GM23338 (cell line): ENCODE measurements around the gene EPHA8. TPM values are rescaled to one million over a fixed set of nuclear protein-coding genes. Genes with fewer than 3 reads are reported as not detected.

Experiments
- ATAC-seq: fragments of 200-7000 bp; cut with Tn5 transposase; 3 replicates; pipeline ENCODE4 v1.9.1; 2020
- DNase-seq: peaks from one replicate; pipeline ENCODE4 v3.0.0-alpha.2; 2015; ENCODE audit warnings: low spot score
- H2AFZ ChIP-seq: fragments of 200-600 bp; sonication (generic); 2 replicates; pipeline ENCODE4 v1.8.0; 2016; ENCODE audit warnings: antibody characterized with exemption, mild to moderate bottlenecking, moderate library complexity
- H3F3A ChIP-seq: fragments of 200-600 bp; sonication (generic); replicated peaks from 2 replicates; pipeline ENCODE4 v1.8.0; 2017; ENCODE audit warnings: antibody characterized with exemption, mixed run types, low read depth
- H3K27ac ChIP-seq: fragments of 200-600 bp; sonication (generic); 2 replicates; pipeline ENCODE4 v1.6.1; 2016; ENCODE audit warnings: low read depth
- H3K27me3 ChIP-seq: fragments of 200-600 bp; sonication (generic); 2 replicates; pipeline ENCODE4 v1.8.0; 2016; ENCODE audit warnings: mild to moderate bottlenecking, mixed run types, moderate library complexity; ENCODE audit not compliant: insufficient read depth
- H3K36me3 ChIP-seq: fragments of 200-600 bp; sonication (generic); 2 replicates; pipeline ENCODE4 v1.8.0; 2016; ENCODE audit warnings: mild to moderate bottlenecking; ENCODE audit not compliant: insufficient read depth
- H3K4me1 ChIP-seq: fragments of 200-600 bp; sonication (generic); 2 replicates; pipeline ENCODE4 v1.8.0; 2016; ENCODE audit warnings: mild to moderate bottlenecking, moderate library complexity; ENCODE audit not compliant: insufficient read depth
- H3K4me2 ChIP-seq: fragments of 200-600 bp; sonication (generic); 2 replicates; pipeline ENCODE4 v1.7.1; 2017; ENCODE audit warnings: mixed run types
- H3K4me3 ChIP-seq: fragments of 200-600 bp; sonication (generic); 2 replicates; pipeline ENCODE4 v1.6.1; 2016; ENCODE audit warnings: mixed run types
- H3K79me2 ChIP-seq: fragments of 200-600 bp; sonication (generic); replicated peaks from 2 replicates; pipeline ENCODE4 v1.8.0; 2017; ENCODE audit warnings: mild to moderate bottlenecking; ENCODE audit not compliant: insufficient read depth
- H3K9me2 ChIP-seq: fragments of 200-600 bp; sonication (generic); 2 replicates; pipeline ENCODE4 v1.8.0; 2017; ENCODE audit not compliant: insufficient read depth
- H4K20me1 ChIP-seq: fragments of 200-600 bp; sonication (generic); replicated peaks from 2 replicates; pipeline ENCODE4 v1.8.0; 2017; ENCODE audit warnings: mild to moderate bottlenecking; ENCODE audit not compliant: insufficient read depth
- H3K27ac Mint-ChIP-seq: 2 replicates; pipeline ENCODE4 v1.8.0; 2020; ENCODE audit warnings: inconsistent platforms, mild to moderate bottlenecking, moderate library complexity, mixed read lengths
- H3K27me3 Mint-ChIP-seq: 3 replicates; pipeline ENCODE4 v1.8.0; 2022; ENCODE audit warnings: low read depth, mild to moderate bottlenecking, moderate library complexity, mixed read lengths, inconsistent platforms; ENCODE audit not compliant: insufficient read depth, poor library complexity
- H3K36me3 Mint-ChIP-seq: 3 replicates; pipeline ENCODE4 v1.8.0; 2021; ENCODE audit warnings: low read depth, mild to moderate bottlenecking, inconsistent platforms, moderate library complexity, mixed read lengths
- H3K4me1 Mint-ChIP-seq: 3 replicates; pipeline ENCODE4 v1.8.0; 2020; ENCODE audit warnings: mild to moderate bottlenecking, inconsistent platforms, mixed read lengths
- H3K4me3 Mint-ChIP-seq: 3 replicates; pipeline ENCODE4 v1.8.0; 2021; ENCODE audit warnings: moderate library complexity, mild to moderate bottlenecking, inconsistent platforms, mixed read lengths
- H3K9me3 Mint-ChIP-seq: 3 replicates; pipeline ENCODE4 v1.8.0; 2020; ENCODE audit warnings: moderate library complexity, mild to moderate bottlenecking, inconsistent platforms, mixed read lengths
- CREB1 ChIP-seq: fragments of 250-450 bp; sonication (Bioruptor Pico); IDR thresholded peaks from 2 replicates; pipeline ENCODE4 v1.5.0; 2020; ENCODE audit warnings: low read depth, mild to moderate bottlenecking, moderate library complexity
- JUNB ChIP-seq: IDR thresholded peaks from one replicate; pipeline ENCODE4 v1.6.1; 2016; ENCODE audit warnings: antibody characterized with exemption; ENCODE audit not compliant: unreplicated experiment
- NANOG ChIP-seq: IDR thresholded peaks from 2 replicates; pipeline ENCODE4 v1.6.1; 2016; ENCODE audit warnings: antibody characterized with exemption, borderline replicate concordance
- POLR2AphosphoS5 ChIP-seq: IDR thresholded peaks from 2 replicates; pipeline ENCODE4 v1.6.1; 2016; ENCODE audit warnings: antibody characterized with exemption, low read depth
- STAT1 ChIP-seq: IDR thresholded peaks from one replicate; pipeline ENCODE4 v1.6.1; 2016; ENCODE audit warnings: antibody characterized with exemption; ENCODE audit not compliant: unreplicated experiment
- ZNF114 ChIP-seq: fragments of 250-450 bp; sonication (Bioruptor Pico); IDR thresholded peaks from 2 replicates; pipeline ENCODE4 v1.5.0; 2020; ENCODE audit warnings: mild to moderate bottlenecking, moderate library complexity
- ZNF462 ChIP-seq: fragments of 250-450 bp; sonication (Bioruptor Pico); IDR thresholded peaks from 2 replicates; pipeline ENCODE4 v1.5.0; 2020; ENCODE audit warnings: mild to moderate bottlenecking, moderate library complexity
- polyA plus RNA-seq: library from polyadenylated mRNA; unstranded; fragments of >200 nt; fragmentation: Nextera tagmentation; extraction: Ambion mirVana; gene quantifications from 2 replicates; pipeline ENCODE4 v1.2.1, GENCODE V29; 2016
- total RNA-seq: library from RNA; depleted of rRNA; stranded (reverse); fragments of >200 nt; shearing (Covaris generic); gene quantifications from 2 replicates; pipeline ENCODE4 v1.2.3, GENCODE V29; 2014
- TF ChIP-seq, protein P1 (sequence below), 2 experiments: fragments of 200-600 bp in 1 of 2; sonication (generic) in 1 of 2; conservative IDR thresholded peaks; 2 replicates each; pipeline versions ENCODE4 v1.5.1 to v1.6.1; 2016 to 2017; ENCODE audit warnings: antibody characterized with exemption in 2 of 2, low read depth in 2 of 2, mild to moderate bottlenecking in 2 of 2, moderate library complexity in 1 of 2

The EPHA8 gene
- total and polyA plus RNA-seq, 2 experiments from 2014 or later: 2.3 to 5.0 TPM

- no peaks in the 10 kb centered on the region for H3F3A ChIP-seq
- no peaks in the 10 kb centered on the region for H3K79me2 ChIP-seq
- no peaks in the 10 kb centered on the region for H4K20me1 ChIP-seq
- H3K36me3 ChIP-seq: no peaks in the 10 kb centered on the region
- Mint-ChIP-seq H3K9me3 (no peaks in the 10 kb centered on the region; the same call in 2 of the 3 replicates), H3K27ac (no peak within 1 kb of the TSS), H3K4me3 (no peak within 1 kb of the TSS), H3K27me3 (peaks cover 7% of the 10 kb centered on the region), H3K4me1 (peaks cover 12% of the 10 kb centered on the region), H3K36me3 (no peaks in the 10 kb centered on the region)
- DNase-seq: no peak
- H3K27ac ChIP-seq: no peak within 1 kb of the TSS
- TF ChIP-seq JUNB: no peak
- no peaks in the 10 kb centered on the region for H3K27me3 ChIP-seq
- H3K4me2 ChIP-seq: no peak within 1 kb of the TSS
- no peak for ATAC-seq
- H3K9me2 ChIP-seq: no peaks in the 10 kb centered on the region
- H2AFZ ChIP-seq: no peak within 1 kb of the TSS
- peaks cover 8% of the 10 kb centered on the region for H3K4me1 ChIP-seq
- H3K4me3 ChIP-seq: no peak within 1 kb of the TSS
These were observed 73.1 kb downstream of the EPHA8 start, which contains the start of gene C1QA for GRCh38 chr1:22636353-22636752. Gene C1QA (plus strand): TSS chr1:22636628. CDS start chr1:22637617, 989 bp downstream.

DNA sequence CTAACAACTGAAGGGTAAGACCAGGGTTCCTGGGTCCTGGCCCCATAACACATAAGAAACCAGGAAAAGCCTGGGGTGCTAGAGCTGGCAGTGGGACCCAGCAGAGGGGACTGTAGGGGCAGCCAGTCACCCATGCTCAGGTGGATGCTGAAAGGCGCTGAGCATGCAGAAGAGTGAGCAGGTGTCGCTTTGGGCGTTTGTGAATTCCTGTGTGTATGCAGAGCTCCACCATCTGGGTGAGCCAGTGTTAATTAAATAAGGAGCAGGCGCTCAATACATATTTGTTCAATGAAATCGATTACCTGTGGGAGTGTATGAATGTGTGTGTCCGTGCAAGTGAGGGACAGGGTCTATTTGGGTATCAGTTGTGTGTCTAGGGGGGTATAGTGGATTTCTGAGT, 73.6 kb downstream of the EPHA8 start:
- H3K36me3 Mint-ChIP-seq: no peaks in the 10 kb centered on the region
- H3K9me3 Mint-ChIP-seq: no peaks in the 10 kb centered on the region; the same call in 2 of the 3 replicates
- Histone ChIP-seq H3K27me3 (no peaks in the 10 kb centered on the region), H3K36me3 (no peaks in the 10 kb centered on the region), H4K20me1 (no peaks in the 10 kb centered on the region), H2AFZ (no peak overlapping the region), H3K27ac (no peak overlapping the region), H3K4me2 (no peak overlapping the region), H3K4me3 (no peak overlapping the region), H3K79me2 (no peaks in the 10 kb centered on the region), H3K9me2 (no peaks in the 10 kb centered on the region), H3K4me1 (peaks cover 3% of the 10 kb centered on the region), H3F3A (no peaks in the 10 kb centered on the region)
- DNase-seq (no peak), ATAC-seq (no peak)
- peaks cover 8% of the 10 kb centered on the region for H3K4me1 Mint-ChIP-seq
- peaks cover 9% of the 10 kb centered on the region for H3K27me3 Mint-ChIP-seq
- no peak overlapping the region for H3K27ac Mint-ChIP-seq
- no peak overlapping the region for H3K4me3 Mint-ChIP-seq
- TF ChIP-seq CREB1 (CRISPR knock-in tag): no peak
- TF ChIP-seq, protein P1, sequence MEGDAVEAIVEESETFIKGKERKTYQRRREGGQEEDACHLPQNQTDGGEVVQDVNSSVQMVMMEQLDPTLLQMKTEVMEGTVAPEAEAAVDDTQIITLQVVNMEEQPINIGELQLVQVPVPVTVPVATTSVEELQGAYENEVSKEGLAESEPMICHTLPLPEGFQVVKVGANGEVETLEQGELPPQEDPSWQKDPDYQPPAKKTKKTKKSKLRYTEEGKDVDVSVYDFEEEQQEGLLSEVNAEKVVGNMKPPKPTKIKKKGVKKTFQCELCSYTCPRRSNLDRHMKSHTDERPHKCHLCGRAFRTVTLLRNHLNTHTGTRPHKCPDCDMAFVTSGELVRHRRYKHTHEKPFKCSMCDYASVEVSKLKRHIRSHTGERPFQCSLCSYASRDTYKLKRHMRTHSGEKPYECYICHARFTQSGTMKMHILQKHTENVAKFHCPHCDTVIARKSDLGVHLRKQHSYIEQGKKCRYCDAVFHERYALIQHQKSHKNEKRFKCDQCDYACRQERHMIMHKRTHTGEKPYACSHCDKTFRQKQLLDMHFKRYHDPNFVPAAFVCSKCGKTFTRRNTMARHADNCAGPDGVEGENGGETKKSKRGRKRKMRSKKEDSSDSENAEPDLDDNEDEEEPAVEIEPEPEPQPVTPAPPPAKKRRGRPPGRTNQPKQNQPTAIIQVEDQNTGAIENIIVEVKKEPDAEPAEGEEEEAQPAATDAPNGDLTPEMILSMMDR (conservative IDR thresholded peaks at IDR 0.05; ENCODE audit: low read depth in 2 of 2): peak in 1 of 2 experiments; percentile 22; a peak in 2 of 4 replicates

- no peaks in the 10 kb centered on the region for H3F3A ChIP-seq
- H3K4me2 ChIP-seq: no peak overlapping the region
- ATAC-seq (no peak), DNase-seq (no peak)
- no peaks in the 10 kb centered on the region for H3K9me2 ChIP-seq
- no peak overlapping the region for H3K4me3 ChIP-seq
- no peaks in the 10 kb centered on the region for H4K20me1 ChIP-seq
- no peaks in the 10 kb centered on the region for H3K27me3 ChIP-seq
- Mint-ChIP-seq H3K36me3 (no peaks in the 10 kb centered on the region), H3K27me3 (peaks cover 9% of the 10 kb centered on the region), H3K4me3 (no peak overlapping the region), H3K4me1 (peaks cover 8% of the 10 kb centered on the region), H3K9me3 (no peaks in the 10 kb centered on the region; the same call in 2 of the 3 replicates), H3K27ac (no peak overlapping the region)
- H2AFZ ChIP-seq: no peak overlapping the region
- no peaks in the 10 kb centered on the region for H3K36me3 ChIP-seq
- no peak overlapping the region for H3K27ac ChIP-seq
- TF ChIP-seq STAT1: no peak
- no peak for TF ChIP-seq ZNF114
- no peak for TF ChIP-seq ZNF462 (CRISPR knock-in tag)
- TF ChIP-seq POLR2AphosphoS5: no peak
- no peak for TF ChIP-seq NANOG
- H3K79me2 ChIP-seq: no peaks in the 10 kb centered on the region
- H3K4me1 ChIP-seq: no peaks in the 10 kb centered on the region; the same call in 1 of the 2 replicates
These were observed 74.7 kb downstream of the EPHA8 start for GRCh38 chr1:22637907-22638445.
